HG03558 (cell line): ENCODE data around the gene UBXN4.
A peak's percentile ranks its signal among the peaks of the same experiment; 100 is the strongest.
"Not testable (repeated sequence)": the region's sequence is repeated elsewhere in the genome, so short reads cannot be mapped to it uniquely, and the experiment has no call there.

Experiments
- ATAC-seq: cut with Tn5 transposase; IDR thresholded peaks from one replicate; pipeline ENCODE4 v1.9.1; 2021; ENCODE audit warnings: moderate number of reproducible peaks; ENCODE audit not compliant: unreplicated experiment; ENCODE audit errors: extremely low read depth

The UBXN4 gene

GRCh38 chr2:135741395-135742324, at the start of gene UBXN4:
UBXN4 (plus strand) TSS chr2:135741855; CDS start chr2:135741930, 75 bp downstream.
- ATAC-seq: peak; percentile 81

- ATAC-seq: no peak
Measured at GRCh38 chr2:135694711-135695110, 46.9 kb upstream of the UBXN4 start.

GRCh38 chr2:135698838-135699237, 42.8 kb upstream of the UBXN4 start:
- ATAC-seq: no peak

GRCh38 chr2:135701442-135701841, 40.2 kb upstream of the UBXN4 start:
- ATAC-seq: no peak

GRCh38 chr2:135703300-135703699, 38.4 kb upstream of the UBXN4 start:
- ATAC-seq: no peak

GRCh38 chr2:135704075-135704474, 37.6 kb upstream of the UBXN4 start:
- not testable (repeated sequence) for ATAC-seq

- no peak for ATAC-seq
Measured at GRCh38 chr2:135708159-135708558, 33.5 kb upstream of the UBXN4 start.

- ATAC-seq: no peak
Measured at GRCh38 chr2:135709992-135710391, 31.7 kb upstream of the UBXN4 start.

GRCh38 chr2:135715086-135715485, 26.6 kb upstream of the UBXN4 start:
- not testable (repeated sequence) for ATAC-seq

- ATAC-seq: no peak
Measured at GRCh38 chr2:135728064-135728743, 13.5 kb upstream of the UBXN4 start.

- ATAC-seq: no peak
Measured at GRCh38 chr2:135732561-135732960, 9.1 kb upstream of the UBXN4 start.

- ATAC-seq: no peak
Measured at GRCh38 chr2:135733045-135733444, 8.6 kb upstream of the UBXN4 start.

- no peak for ATAC-seq
Measured at GRCh38 chr2:135736546-135736945, 5.1 kb upstream of the UBXN4 start.

- no peak for ATAC-seq
Measured at GRCh38 chr2:135740206-135740605, 1.4 kb upstream of the UBXN4 start.

- no peak for ATAC-seq
Measured at GRCh38 chr2:135741043-135741394, 636 bp upstream of the UBXN4 start.

GRCh38 chr2:135742325-135742757, 686 bp downstream of the UBXN4 start:
- peak; percentile 1 for ATAC-seq

GRCh38 chr2:135743860-135744259, 2.2 kb downstream of the UBXN4 start:
- ATAC-seq: no peak

GRCh38 chr2:135744760-135745314, 3.2 kb downstream of the UBXN4 start:
- no peak for ATAC-seq

GRCh38 chr2:135745545-135745944, 3.9 kb downstream of the UBXN4 start:
- ATAC-seq: no peak

GRCh38 chr2:135755573-135755972, 13.9 kb downstream of the UBXN4 start:
- no peak for ATAC-seq

GRCh38 chr2:135756692-135757091, 15.0 kb downstream of the UBXN4 start:
- ATAC-seq: no peak
